IPS-20b (cell line): ENCODE measurements around the gene CSPG4.
A peak's percentile ranks its signal among the peaks of the same experiment; 100 is the strongest.

ENCODE experiments used
- H3K27ac ChIP-seq: one replicate; pipeline ENCODE4 v1.5.1; 2013; ENCODE audit warnings: low read length
- H3K27me3 ChIP-seq: 2 replicates; pipeline ENCODE4 v1.6.1; 2013; ENCODE audit warnings: mild to moderate bottlenecking, low read length, inconsistent platforms; ENCODE audit not compliant: insufficient read depth
- H3K36me3 ChIP-seq: 2 replicates; pipeline ENCODE4 v1.6.1; 2013; ENCODE audit warnings: low read depth, mild to moderate bottlenecking, inconsistent platforms, low read length, moderate library complexity; ENCODE audit not compliant: insufficient read depth
- H3K4me1 ChIP-seq: 2 replicates; pipeline ENCODE4 v1.6.1; 2013; ENCODE audit warnings: mild to moderate bottlenecking, control low read depth, inconsistent platforms, low read length, moderate library complexity; ENCODE audit not compliant: insufficient read depth
- H3K4me3 ChIP-seq: 2 replicates; pipeline ENCODE4 v1.5.1; 2013; ENCODE audit warnings: mild to moderate bottlenecking, low read length, inconsistent platforms
- H3K9ac ChIP-seq: 2 replicates; pipeline ENCODE4 v1.6.1; 2013; ENCODE audit warnings: low read depth, mild to moderate bottlenecking, inconsistent platforms, low read length, moderate library complexity
- H3K9me3 ChIP-seq: 2 replicates; pipeline ENCODE4 v1.6.1; 2013; ENCODE audit warnings: mild to moderate bottlenecking, low read depth, low read length, inconsistent platforms; ENCODE audit not compliant: insufficient read depth

The CSPG4 gene

GRCh38 chr15:75674366-75674765 is 38.3 kb downstream of the CSPG4 start:
- Histone ChIP-seq H3K27ac (no peak overlapping the region), H3K9ac (no peak overlapping the region), H3K36me3 (no peaks in the 10 kb centered on the region), H3K4me1 (peaks cover 13% of the 10 kb centered on the region), H3K4me3 (no peak overlapping the region), H3K9me3 (no peaks in the 10 kb centered on the region), H3K27me3 (no peaks in the 10 kb centered on the region)

GRCh38 chr15:75673426-75674235 is 39.0 kb downstream of the CSPG4 start:
- Histone ChIP-seq H3K9me3 (no peaks in the 10 kb centered on the region), H3K4me3 (no peak overlapping the region), H3K9ac (peak overlapping the region; percentile 2; the same call in 1 of the 2 replicates), H3K4me1 (peaks cover 13% of the 10 kb centered on the region), H3K27ac (no peak overlapping the region), H3K36me3 (no peaks in the 10 kb centered on the region), H3K27me3 (no peaks in the 10 kb centered on the region)

- peak overlapping the region; percentile 31; the same call in 1 of the 2 replicates for H3K4me3 ChIP-seq
- peaks cover 13% of the 10 kb centered on the region for H3K4me1 ChIP-seq
- no peaks in the 10 kb centered on the region for H3K9me3 ChIP-seq
- no peaks in the 10 kb centered on the region for H3K27me3 ChIP-seq
- H3K27ac ChIP-seq, result no peak overlapping the region
- H3K9ac ChIP-seq, result peak overlapping the region; percentile 2; the same call in 1 of the 2 replicates
- H3K36me3 ChIP-seq, result no peaks in the 10 kb centered on the region
Observed at GRCh38 chr15:75672646-75673425, 39.8 kb downstream of the CSPG4 start.

GRCh38 chr15:75671730-75672602 is 40.7 kb downstream of the CSPG4 start:
- no peaks in the 10 kb centered on the region for H3K36me3 ChIP-seq
- H3K9ac ChIP-seq, result no peak overlapping the region
- H3K27me3 ChIP-seq, result no peaks in the 10 kb centered on the region
- H3K27ac ChIP-seq, result no peak overlapping the region
- H3K4me3 ChIP-seq, result peak overlapping the region; percentile 31; the same call in 1 of the 2 replicates
- no peaks in the 10 kb centered on the region for H3K9me3 ChIP-seq
- peaks cover 13% of the 10 kb centered on the region for H3K4me1 ChIP-seq

DNA sequence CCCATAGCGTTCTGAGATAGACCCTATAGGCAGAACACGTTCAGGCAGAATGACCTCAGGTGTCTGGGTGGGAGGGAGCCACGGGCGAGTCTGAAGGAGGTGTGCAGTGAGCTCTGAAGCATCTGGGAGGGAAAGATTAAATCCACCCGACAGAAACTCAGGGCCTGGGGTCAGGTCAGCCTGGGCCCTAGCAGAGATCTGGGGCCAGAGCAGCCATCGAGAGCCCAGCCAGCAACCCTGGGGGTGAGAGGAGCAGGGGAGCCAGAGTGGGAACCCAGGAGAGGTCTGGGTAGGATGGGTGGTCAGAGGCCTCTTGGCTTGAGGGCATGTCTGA is 42.8 kb downstream of the CSPG4 start:
- Histone ChIP-seq H3K27me3 (no peaks in the 10 kb centered on the region), H3K27ac (no peak overlapping the region), H3K36me3 (no peaks in the 10 kb centered on the region), H3K4me3 (no peak overlapping the region), H3K9me3 (no peaks in the 10 kb centered on the region), H3K4me1 (peaks cover 13% of the 10 kb centered on the region), H3K9ac (no peak overlapping the region)

- Histone ChIP-seq H3K27ac (no peak overlapping the region), H3K9ac (no peak overlapping the region), H3K36me3 (no peaks in the 10 kb centered on the region), H3K4me3 (no peak overlapping the region), H3K27me3 (no peaks in the 10 kb centered on the region), H3K9me3 (no peaks in the 10 kb centered on the region), H3K4me1 (peaks cover 13% of the 10 kb centered on the region)
Observed at GRCh38 chr15:75669191-75669878, 43.3 kb downstream of the CSPG4 start.

DNA sequence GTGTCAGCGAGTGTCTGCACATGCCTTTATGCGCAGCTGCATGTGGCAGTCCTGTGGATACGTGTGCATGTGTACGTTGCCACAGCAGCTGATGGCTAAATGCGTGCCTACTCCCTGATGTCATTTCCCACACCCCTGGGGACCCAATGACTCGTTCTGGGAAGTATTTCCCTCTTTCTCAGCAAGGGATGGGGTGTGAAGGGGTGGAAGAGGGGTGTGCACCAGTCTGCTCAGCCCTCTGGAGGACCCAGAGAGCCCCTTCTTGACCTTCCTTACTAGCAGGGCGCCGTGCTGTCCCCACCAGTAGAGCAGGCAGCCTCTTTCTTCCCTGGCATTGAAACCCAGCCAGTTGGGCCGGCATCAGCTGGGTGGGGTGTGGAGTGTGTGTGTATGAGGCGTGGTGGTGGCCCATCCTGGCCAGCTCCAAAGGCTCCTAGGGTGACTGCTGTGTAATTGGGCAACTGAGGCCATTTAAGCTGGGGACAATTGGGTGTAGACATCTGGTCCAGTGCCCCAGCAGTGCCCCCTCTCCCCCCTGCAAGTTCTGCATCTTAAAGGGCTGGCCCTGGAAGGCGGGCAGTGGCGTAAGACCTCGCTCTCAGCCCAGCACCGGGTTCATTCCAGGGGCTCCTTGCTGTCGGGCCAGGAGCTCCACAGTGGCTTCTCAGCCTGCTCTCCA is 45.7 kb downstream of the CSPG4 start:
- no peak overlapping the region for H3K9ac ChIP-seq
- H3K4me1 ChIP-seq, result peaks cover 1% of the 10 kb centered on the region; the same call in 1 of the 2 replicates
- no peak overlapping the region for H3K27ac ChIP-seq
- H3K27me3 ChIP-seq, result no peaks in the 10 kb centered on the region
- H3K36me3 ChIP-seq, result no peaks in the 10 kb centered on the region
- no peaks in the 10 kb centered on the region for H3K9me3 ChIP-seq
- H3K4me3 ChIP-seq, result no peak overlapping the region

DNA sequence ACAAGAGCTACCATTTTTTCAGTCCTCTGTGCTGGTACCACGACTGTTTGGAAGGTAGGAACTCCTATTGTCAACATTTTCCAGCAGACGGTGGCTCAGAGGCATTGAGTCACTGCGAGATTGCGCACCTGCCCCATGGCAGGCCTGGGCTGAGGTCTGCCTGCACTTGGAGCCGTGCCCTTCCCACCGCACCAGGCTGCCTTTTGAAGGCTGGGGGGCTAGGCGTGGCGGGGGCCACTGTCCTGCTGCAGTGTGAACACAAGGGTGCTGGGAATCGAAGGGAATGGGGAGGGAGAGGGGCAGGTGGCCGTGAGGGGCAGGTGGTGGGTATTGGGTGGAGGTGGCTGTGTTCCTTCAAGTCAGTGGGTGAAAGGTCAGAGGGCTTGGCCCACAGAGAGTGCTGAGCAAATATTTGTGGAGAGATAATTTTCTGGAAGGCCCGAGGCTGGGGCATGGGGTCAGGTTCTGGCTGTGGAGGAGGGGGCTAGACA is 48.7 kb downstream of the CSPG4 start:
- Histone ChIP-seq H3K9ac (no peak overlapping the region), H3K4me3 (no peak overlapping the region), H3K27me3 (no peaks in the 10 kb centered on the region), H3K27ac (no peak overlapping the region), H3K4me1 (no peaks in the 10 kb centered on the region), H3K36me3 (peaks cover 8% of the 10 kb centered on the region), H3K9me3 (no peaks in the 10 kb centered on the region)

DNA sequence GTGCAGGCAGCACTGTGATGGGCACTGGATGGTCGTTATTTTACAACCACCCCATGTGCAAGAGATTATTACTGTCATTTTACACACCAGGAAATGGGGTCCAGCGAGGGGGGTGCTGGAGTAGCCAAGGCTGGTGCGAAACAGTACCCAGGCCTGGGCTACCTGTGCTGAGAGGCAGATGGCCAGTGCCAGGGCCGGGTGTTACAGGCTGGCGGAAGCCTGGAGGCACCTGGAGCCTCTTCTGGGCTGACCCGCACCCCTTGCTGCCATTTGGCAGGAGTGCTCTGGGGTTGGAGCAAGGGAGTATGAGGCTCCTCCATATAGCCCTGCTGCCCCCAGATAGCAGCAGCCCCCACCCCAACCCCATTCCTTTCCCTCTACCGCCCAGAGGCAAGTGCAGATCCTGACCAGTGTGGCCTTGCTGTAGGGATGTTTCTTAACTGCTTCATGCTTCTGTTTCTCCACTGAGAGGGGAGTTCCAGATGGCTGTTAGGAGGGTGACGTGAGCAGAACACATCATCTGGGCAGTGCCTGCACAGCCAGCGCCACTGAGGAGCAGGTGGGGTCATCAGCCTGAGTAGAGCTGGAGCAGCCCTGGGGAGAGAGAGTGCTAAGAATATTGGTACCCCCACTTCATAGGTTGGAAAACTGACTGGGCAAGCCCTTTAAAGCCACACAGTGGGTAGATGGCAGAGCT is 49.7 kb downstream of the CSPG4 start:
- Histone ChIP-seq H3K9me3 (no peaks in the 10 kb centered on the region), H3K36me3 (peaks cover 15% of the 10 kb centered on the region), H3K9ac (no peak overlapping the region), H3K27ac (no peak overlapping the region), H3K4me3 (no peak overlapping the region), H3K27me3 (no peaks in the 10 kb centered on the region), H3K4me1 (no peaks in the 10 kb centered on the region)

DNA sequence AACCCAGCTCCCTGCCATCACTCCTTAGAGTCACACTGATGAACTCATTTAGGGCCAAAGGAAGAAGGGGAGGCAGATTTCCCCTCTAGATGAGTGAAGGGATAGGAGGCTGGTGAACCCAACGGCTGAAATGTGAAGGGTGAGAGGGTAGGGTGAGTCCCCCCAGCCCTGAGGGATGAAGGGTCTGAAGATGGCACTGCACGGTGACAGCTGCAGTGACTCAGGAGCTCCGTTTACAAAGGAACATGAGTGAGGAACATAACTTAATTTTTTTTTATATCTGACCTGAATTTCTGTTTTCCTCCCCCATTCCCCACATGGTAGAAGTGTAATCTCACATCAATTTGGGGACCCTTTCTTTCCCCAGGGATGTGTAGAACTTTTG is 50.9 kb downstream of the CSPG4 start:
- Histone ChIP-seq H3K27me3 (no peaks in the 10 kb centered on the region), H3K36me3 (peaks cover 26% of the 10 kb centered on the region), H3K4me3 (no peak overlapping the region), H3K9ac (no peak overlapping the region), H3K4me1 (no peaks in the 10 kb centered on the region), H3K27ac (no peak overlapping the region), H3K9me3 (no peaks in the 10 kb centered on the region)
